ENCODE results near the gene TMEM9. TPM values are rescaled to one million over a fixed set of nuclear protein-coding genes. Genes with fewer than 3 reads are reported as not detected.

TMEM9 gene
- total and polyA plus RNA-seq, 2 of the 8 experiments (the other 6 are each of a cell fraction or from before 2014, with no cell fraction given): 79.9 to 181 TPM

- Histone ChIP-seq H2BK120ac (replicated peaks; ENCODE audit: low read depth, low read length) (no peak overlapping the region), H3K9me3 (ENCODE audit: insufficient read depth in 2 of 2, low read depth in 1 of 2, low read length in 1 of 2) (no peaks in the 10 kb centered on the region; a peak in 1 of 4 replicates), H3K23me2 (ENCODE audit: low read depth, low read length) (peaks cover 7% of the 10 kb centered on the region; the same call in 1 of the 2 replicates), H3K4ac (replicated peaks; ENCODE audit: insufficient read length, low read depth, low read length) (no peak overlapping the region), H4K20me1 (replicated peaks in 1 of 2; ENCODE audit: control insufficient read depth in 1 of 2, insufficient read depth in 2 of 2, low read length in 2 of 2) (no peaks in the 10 kb centered on the region), H3K23ac (ENCODE audit: insufficient read length) (no peak overlapping the region), H3K9ac (replicated peaks in 1 of 4; ENCODE audit: extremely low read depth in 1 of 4, low read depth in 3 of 4, low read length in 3 of 4) (peak overlapping the region in 2 of 4 experiments; percentile 15 to 26; a peak in 2 of 7 replicates), H3K79me1 (ENCODE audit: low read depth, low read length) (no peaks in the 10 kb centered on the region), H3K27ac (ENCODE audit: low read depth, low read length) (no peak overlapping the region), H3K36me3 (ENCODE audit: control insufficient read depth in 2 of 4, insufficient read depth in 4 of 4, low read length in 3 of 4) (no peaks in the 10 kb centered on the region), H2AK5ac (ENCODE audit: low read depth, low read length) (no peak overlapping the region), H2AFZ (ENCODE audit: low read length) (peak overlapping the region; percentile 91), H3K4me2 (ENCODE audit: insufficient read depth in 1 of 2, low read depth in 2 of 2, low read length in 2 of 2) (peak overlapping the region; percentile 55 to 97), H3K27me3 (replicated peaks in 1 of 4; ENCODE audit: control insufficient read depth in 3 of 4, extremely low read depth in 1 of 4, insufficient read depth in 3 of 4, low read length in 3 of 4) (peaks cover 9 to 27% (median 21%) of the 10 kb centered on the region in 4 experiments), H2BK12ac (ENCODE audit: low read depth, low read length) (no peak overlapping the region), H3K56ac (replicated peaks; ENCODE audit: insufficient read length, low read depth, low read length) (no peak overlapping the region), H2BK20ac (ENCODE audit: low read length) (0 out of 2 replicates have a peak overlapping the region, but pooled peaks have one; percentile 61), H4K5ac (ENCODE audit: insufficient read length, low read depth, low read length) (no peak overlapping the region), H4K91ac (replicated peaks; ENCODE audit: insufficient read length, low read length) (no peak overlapping the region), H4K8ac (ENCODE audit: extremely low read depth, insufficient read depth, low read length) (no peak overlapping the region), H3K4me1 (replicated peaks in 1 of 4; ENCODE audit: control insufficient read depth in 3 of 4, insufficient read depth in 4 of 4, low read length in 3 of 4) (peaks cover 0 to 6% (median 2%) of the 10 kb centered on the region in 4 experiments; a peak in 3 of 7 replicates), H2BK5ac (ENCODE audit: low read depth, low read length) (no peak overlapping the region), H2BK15ac (ENCODE audit: low read length) (0 out of 2 replicates have a peak overlapping the region, but pooled peaks have one; percentile 88), H3K79me2 (ENCODE audit: control insufficient read depth in 1 of 2, insufficient read depth in 2 of 2, low read length in 2 of 2) (no peaks in the 10 kb centered on the region), H3K4me3 (ENCODE audit: extremely low read depth in 1 of 4, insufficient read depth in 2 of 4, low read depth in 3 of 4, low read length in 4 of 4) (peak overlapping the region in 3 of 4 experiments; percentile 30 to 72 (median 62); a peak in 6 of 8 replicates), H3K14ac (ENCODE audit: insufficient read length) (no peak overlapping the region), H3K18ac (ENCODE audit: extremely low read depth, low read length) (peak overlapping the region; percentile 60; the same call in 1 of the 2 replicates)
- no peak for FAIRE-seq
- no peak for DNase-seq (ENCODE audit: low read depth in 1 of 2, low spot score in 2 of 2)
- 51% methylated on average over 14 of the region's 17 CpGs; no CpG with 5 or more reads in 1 of the 2 experiments for WGBS, 2 experiments (ENCODE audit: extremely low coverage in 1 of 2, insufficient coverage in 1 of 2, insufficient read length in 1 of 2, insufficient replicate concordance in 2 of 2, low coverage in 1 of 2, low lambda C conversion rate in 2 of 2, missing lambda C conversion rate in 1 of 2)
- ChIA-PET CTCF (ENCODE audit: partially characterized antibody) (interaction anchor here (0.5 to 16.3 kb wide), 38 partner anchors 9 to 469 kb away, joined by 3 to 343 read pairs (median 4); no protein-coding TSS in a partner anchor), POLR2A (ENCODE audit: partially characterized antibody) (interaction anchor here (0.6 to 3.1 kb wide), 5 partner anchors 28 to 233 kb away, joined by 3 to 15 read pairs (median 4); no protein-coding TSS in a partner anchor)
- TF ChIP-seq NANOG (IDR thresholded peaks at IDR 0.05; ENCODE audit: insufficient read depth, low read depth, low read length, poor library complexity, severe bottlenecking) (no peak), BCL11A (IDR thresholded peaks at IDR 0.05; ENCODE audit: low read depth in 2 of 2, low read length in 2 of 2) (no peak), BRCA1 (IDR thresholded peaks at IDR 0.05; ENCODE audit: low read depth, low read length) (no peak), CEBPB (IDR thresholded peaks at IDR 0.05; ENCODE audit: low read depth, low read length) (no peak), TBP (IDR thresholded peaks at IDR 0.05; ENCODE audit: low read depth, low read length) (no peak), RAD21 (IDR thresholded peaks at IDR 0.05 in 1 of 2, conservative IDR thresholded peaks at IDR 0.05 in 1 of 2; ENCODE audit: low read depth in 2 of 2, low read length in 2 of 2) (no peak), EP300 (IDR thresholded peaks at IDR 0.05; ENCODE audit: borderline replicate concordance in 1 of 2, low read depth in 2 of 2, low read length in 2 of 2) (no peak), CBX5 (IDR thresholded peaks at IDR 0.05; ENCODE audit: low read depth, low read length) (no peak)
- TF ChIP-seq, protein P1, sequence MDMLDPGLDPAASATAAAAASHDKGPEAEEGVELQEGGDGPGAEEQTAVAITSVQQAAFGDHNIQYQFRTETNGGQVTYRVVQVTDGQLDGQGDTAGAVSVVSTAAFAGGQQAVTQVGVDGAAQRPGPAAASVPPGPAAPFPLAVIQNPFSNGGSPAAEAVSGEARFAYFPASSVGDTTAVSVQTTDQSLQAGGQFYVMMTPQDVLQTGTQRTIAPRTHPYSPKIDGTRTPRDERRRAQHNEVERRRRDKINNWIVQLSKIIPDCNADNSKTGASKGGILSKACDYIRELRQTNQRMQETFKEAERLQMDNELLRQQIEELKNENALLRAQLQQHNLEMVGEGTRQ (IDR thresholded peaks at IDR 0.05; ENCODE audit: low read length): no peak
Measured at GRCh38 chr1:201113451-201114244, 40.6 kb downstream of the TMEM9 start.
